ENCODE data around the gene LARGE1.
"Not testable (repeated sequence)": the region's sequence is repeated elsewhere in the genome, so short reads cannot be mapped to it uniquely, and the experiment has no call there.

The LARGE1 gene

DNA sequence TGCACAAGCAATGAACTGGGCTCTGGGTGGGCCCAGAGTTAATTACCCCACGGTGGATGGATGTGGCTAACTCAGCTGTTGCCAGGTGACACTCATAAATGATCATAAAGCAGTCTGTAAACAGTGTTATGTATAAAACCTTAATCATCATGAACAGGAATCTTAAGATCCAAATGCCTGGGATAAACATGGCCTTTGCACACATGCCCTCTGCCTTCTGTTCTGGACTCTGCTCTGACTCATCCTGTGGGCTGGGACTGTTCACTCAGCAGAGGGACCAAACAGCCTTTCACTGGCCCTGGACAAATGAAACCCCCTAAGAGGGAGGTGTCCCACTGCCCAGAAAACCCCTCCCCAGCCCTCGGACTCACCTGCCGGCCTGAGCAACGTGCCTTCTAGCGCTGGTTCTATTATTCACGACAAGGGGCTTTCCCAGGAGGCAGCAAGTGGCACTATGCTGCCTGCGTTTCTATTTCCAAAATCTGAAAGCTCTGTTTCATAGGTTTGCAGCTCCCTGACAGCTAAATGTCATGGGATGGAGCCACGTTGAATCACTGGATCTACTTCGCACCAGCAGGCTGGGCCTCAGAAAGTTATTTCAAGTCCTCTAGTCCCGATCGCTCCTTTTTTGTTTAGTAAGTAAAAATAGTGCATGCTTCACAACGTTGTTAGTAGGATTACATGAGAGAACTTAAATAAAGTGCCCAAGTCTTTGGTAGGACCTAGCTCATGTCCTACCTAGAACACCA lies 53.0 kb downstream of the LARGE1 start:
- Histone ChIP-seq H3K4me1 (ENCODE audit: insufficient read depth, low read length) (no peaks in the 10 kb centered on the region; the same call in 1 of the 2 replicates), H3K9me3 (ENCODE audit: control insufficient read depth, insufficient read depth, low read length) (no peaks in the 10 kb centered on the region; the same call in 1 of the 2 replicates), H3K36me3 (ENCODE audit: insufficient read depth, low read length) (no peaks in the 10 kb centered on the region), H3K9ac (ENCODE audit: low read depth, low read length) (no peak overlapping the region)

DNA sequence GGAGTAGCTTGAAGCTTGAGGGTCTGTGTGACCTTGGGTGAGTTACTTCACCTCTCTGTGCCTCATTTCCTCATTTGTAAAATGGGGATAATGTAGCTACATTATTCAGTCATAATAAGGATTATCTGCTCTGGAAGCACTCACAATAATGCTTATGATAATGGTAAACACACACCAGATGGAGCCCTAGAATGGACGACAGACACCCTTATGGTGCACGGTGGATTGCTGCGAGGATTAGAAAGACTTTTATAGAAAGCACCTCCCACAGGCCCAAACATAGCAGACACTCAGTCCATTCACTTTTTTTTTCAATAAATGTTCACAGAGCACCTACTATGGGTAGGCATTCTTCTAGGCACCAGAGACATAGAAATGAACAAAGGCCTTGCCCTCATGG lies 53.8 kb downstream of the LARGE1 start:
- no peaks in the 10 kb centered on the region; the same call in 1 of the 2 replicates for H3K9me3 ChIP-seq (ENCODE audit: control insufficient read depth, insufficient read depth, low read length)
- no peaks in the 10 kb centered on the region; the same call in 1 of the 2 replicates for H3K4me1 ChIP-seq (ENCODE audit: insufficient read depth, low read length)
- H3K9ac ChIP-seq (ENCODE audit: low read depth, low read length): no peak overlapping the region
- no peaks in the 10 kb centered on the region for H3K36me3 ChIP-seq (ENCODE audit: insufficient read depth, low read length)

DNA sequence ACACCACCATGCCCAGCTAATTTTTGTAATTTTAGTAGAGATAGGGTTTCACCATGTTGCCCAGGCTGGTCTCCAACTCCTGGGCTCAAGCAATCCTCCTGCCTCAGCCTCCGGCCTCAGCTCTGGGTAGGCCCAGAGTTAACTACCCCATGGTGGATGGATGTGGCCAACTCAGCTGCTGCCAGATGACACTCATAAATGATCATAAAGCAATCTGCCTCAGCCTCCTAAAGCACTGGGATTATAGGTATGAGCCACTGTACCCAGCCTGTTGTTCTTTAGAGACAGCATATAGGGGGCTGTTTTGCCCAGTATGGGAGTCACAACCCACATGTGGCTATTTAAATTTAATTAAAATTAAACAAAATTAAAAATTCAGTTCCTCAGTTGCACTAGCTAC lies 54.3 kb downstream of the LARGE1 start:
- Histone ChIP-seq H3K9ac (ENCODE audit: low read depth, low read length) (no peak overlapping the region), H3K36me3 (ENCODE audit: insufficient read depth, low read length) (no peaks in the 10 kb centered on the region), H3K4me1 (ENCODE audit: insufficient read depth, low read length) (peaks cover 2% of the 10 kb centered on the region; the same call in 1 of the 2 replicates)

DNA sequence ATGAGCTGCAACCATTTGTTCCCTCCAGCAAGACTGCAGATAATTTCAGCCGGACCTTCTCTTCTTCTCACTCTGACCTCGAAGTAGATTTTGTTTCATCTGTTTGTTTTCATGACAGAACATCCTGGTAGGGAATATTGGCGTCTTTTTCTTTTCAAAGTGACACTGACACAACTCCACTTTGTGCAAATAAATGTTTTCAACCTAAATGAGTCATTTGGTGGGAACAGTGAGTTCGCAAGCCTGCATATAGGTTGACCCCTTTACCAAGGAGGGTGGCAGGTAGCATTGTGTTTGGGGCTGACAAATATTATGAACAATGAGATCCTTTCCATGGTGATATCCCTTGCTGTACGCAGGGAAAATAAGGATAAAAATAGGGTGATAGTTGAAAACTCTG lies 55.0 kb downstream of the LARGE1 start:
- no peak overlapping the region for H3K9ac ChIP-seq (ENCODE audit: low read depth, low read length)
- no peaks in the 10 kb centered on the region; the same call in 1 of the 2 replicates for H3K9me3 ChIP-seq (ENCODE audit: control insufficient read depth, insufficient read depth, low read length)
- H3K36me3 ChIP-seq (ENCODE audit: insufficient read depth, low read length): no peaks in the 10 kb centered on the region
- H3K4me1 ChIP-seq (ENCODE audit: insufficient read depth, low read length): peaks cover 6% of the 10 kb centered on the region

More for the DNA sequence above, 54.3 kb downstream of the LARGE1 start:
- no peaks in the 10 kb centered on the region; the same call in 1 of the 2 replicates for H3K9me3 ChIP-seq (ENCODE audit: control insufficient read depth, insufficient read depth, low read length)

DNA sequence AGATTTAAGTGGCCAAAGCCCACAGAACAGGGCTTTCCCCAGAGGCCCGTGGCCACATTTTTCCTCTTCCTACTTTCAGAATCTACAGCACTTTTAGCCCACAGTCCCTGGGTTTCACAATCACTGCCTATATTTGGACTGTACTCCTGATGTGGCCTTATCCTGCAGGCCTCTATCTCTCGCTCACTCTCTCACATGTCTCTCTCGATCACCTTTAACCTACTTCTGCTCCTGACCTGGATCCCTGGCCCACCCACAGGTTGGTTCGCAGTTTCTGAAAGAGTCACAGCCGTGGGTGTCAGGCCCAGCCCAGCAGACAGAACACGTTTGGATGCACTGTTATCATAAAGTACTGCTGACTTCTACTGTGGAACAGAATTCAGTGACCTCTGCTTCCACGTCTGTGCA lies 55.5 kb downstream of the LARGE1 start:
- no peaks in the 10 kb centered on the region for H3K36me3 ChIP-seq (ENCODE audit: insufficient read depth, low read length)
- no peak overlapping the region for H3K9ac ChIP-seq (ENCODE audit: low read depth, low read length)
- H3K4me1 ChIP-seq (ENCODE audit: insufficient read depth, low read length): peaks cover 6% of the 10 kb centered on the region
- H3K9me3 ChIP-seq (ENCODE audit: control insufficient read depth, insufficient read depth, low read length): no peaks in the 10 kb centered on the region; the same call in 1 of the 2 replicates

DNA sequence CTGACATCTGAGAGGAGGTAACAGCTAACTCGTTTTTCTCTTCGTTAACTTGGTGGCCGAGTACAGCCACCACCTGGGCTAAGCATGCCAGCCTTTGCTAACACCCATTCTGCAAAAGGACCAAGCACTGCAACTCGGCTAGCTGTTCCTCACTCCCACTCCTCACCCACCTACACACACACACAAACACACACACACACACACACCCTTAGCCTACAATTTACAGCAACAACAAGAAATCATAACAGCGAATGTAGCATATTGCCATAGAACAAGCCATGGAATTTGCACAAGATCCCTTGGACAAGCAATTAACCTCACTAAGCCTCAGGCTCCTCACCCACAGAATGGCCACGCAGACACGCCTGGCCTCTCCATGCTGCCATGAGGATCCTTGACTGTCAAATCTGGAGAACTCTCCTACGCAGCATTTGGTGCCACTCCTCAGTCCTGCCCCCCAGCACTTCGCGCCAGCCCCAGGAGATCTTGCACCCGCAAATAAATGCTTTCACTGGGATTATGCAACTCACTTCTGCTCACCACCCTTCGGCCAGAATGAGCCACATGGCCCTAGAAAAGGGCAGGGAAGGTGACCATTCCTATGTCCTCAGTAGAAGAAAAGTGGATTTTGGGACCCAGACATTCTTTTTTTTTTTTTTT lies 58.9 kb downstream of the LARGE1 start:
- Histone ChIP-seq H3K9me3 (ENCODE audit: control insufficient read depth, insufficient read depth, low read length) (no peaks in the 10 kb centered on the region), H3K4me1 (ENCODE audit: insufficient read depth, low read length) (peaks cover 6% of the 10 kb centered on the region), H3K9ac (ENCODE audit: low read depth, low read length) (no peak overlapping the region)

DNA sequence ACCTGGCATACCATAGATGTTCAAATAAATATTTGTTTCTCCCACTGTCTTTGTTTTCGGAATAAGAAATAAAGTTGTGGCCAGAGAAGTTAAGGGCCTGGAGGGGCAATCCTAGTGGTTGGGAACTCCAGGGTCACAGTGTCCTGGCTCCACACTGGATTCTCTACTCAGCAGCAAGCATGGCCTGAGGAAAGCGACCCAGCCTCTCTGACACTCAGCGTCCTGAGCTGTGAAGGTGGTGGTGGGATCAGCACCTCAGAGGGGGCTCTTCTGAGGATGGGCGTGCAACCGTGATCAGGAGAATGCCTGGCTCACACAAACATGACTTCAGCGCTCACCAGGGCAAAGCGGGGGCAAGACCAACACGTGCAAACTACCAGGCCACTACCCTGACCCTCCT lies 59.9 kb downstream of the LARGE1 start:
- H3K4me1 ChIP-seq (ENCODE audit: insufficient read depth, low read length): peaks cover 6% of the 10 kb centered on the region
- H3K9me3 ChIP-seq (ENCODE audit: control insufficient read depth, insufficient read depth, low read length): no peaks in the 10 kb centered on the region
- H3K36me3 ChIP-seq (ENCODE audit: insufficient read depth, low read length): no peaks in the 10 kb centered on the region; the same call in 1 of the 2 replicates
- no peak overlapping the region for H3K9ac ChIP-seq (ENCODE audit: low read depth, low read length)

More for the DNA sequence above, 58.9 kb downstream of the LARGE1 start:
- H3K36me3 ChIP-seq (ENCODE audit: insufficient read depth, low read length): no peaks in the 10 kb centered on the region; the same call in 1 of the 2 replicates

DNA sequence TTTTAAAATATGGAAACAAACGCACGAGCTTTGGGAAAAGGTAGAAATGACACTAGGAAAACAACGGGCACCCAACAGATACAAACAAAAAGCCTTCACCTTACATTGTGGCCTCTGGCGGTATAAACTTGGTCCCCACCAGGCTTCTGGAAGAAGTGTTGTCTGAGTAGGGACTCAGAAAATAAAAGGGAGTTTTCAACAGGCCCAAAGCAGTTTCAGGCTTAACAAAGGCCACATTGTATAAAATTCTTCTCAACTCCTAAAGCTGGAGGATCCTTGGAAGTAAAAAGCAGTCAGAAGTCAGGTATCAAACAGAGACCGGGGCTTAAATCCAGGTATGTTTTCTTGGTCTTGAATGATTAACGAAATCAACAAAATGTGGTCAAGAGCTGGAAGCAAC lies 61.0 kb downstream of the LARGE1 start:
- Histone ChIP-seq H3K36me3 (ENCODE audit: insufficient read depth, low read length) (no peaks in the 10 kb centered on the region; the same call in 1 of the 2 replicates), H3K4me1 (ENCODE audit: insufficient read depth, low read length) (peaks cover 6% of the 10 kb centered on the region), H3K9ac (ENCODE audit: low read depth, low read length) (no peak overlapping the region), H3K9me3 (ENCODE audit: control insufficient read depth, insufficient read depth, low read length) (no peaks in the 10 kb centered on the region)

DNA sequence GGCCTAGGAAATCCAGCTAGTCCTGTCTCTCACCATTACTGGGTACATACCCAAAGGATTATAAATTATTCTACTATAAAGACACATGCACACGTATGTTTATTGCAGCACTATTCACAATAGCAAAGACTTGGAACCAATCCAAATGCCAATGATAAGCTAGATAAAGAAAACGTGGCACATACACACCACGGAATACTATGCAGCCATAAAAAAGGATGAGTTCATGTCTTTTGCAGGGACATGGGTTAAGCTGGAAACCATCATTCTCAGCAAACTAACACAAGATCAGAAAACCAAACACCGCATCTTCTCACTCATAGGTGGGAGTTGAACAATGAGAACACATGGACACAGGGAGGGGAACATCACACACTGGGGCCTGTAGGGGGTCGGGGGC lies 61.6 kb downstream of the LARGE1 start:
- H3K9me3 ChIP-seq (ENCODE audit: control insufficient read depth, insufficient read depth, low read length); H3K9ac ChIP-seq (ENCODE audit: low read depth, low read length); H3K36me3 ChIP-seq (ENCODE audit: insufficient read depth, low read length); H3K4me1 ChIP-seq (ENCODE audit: insufficient read depth, low read length): not testable (repeated sequence)

DNA sequence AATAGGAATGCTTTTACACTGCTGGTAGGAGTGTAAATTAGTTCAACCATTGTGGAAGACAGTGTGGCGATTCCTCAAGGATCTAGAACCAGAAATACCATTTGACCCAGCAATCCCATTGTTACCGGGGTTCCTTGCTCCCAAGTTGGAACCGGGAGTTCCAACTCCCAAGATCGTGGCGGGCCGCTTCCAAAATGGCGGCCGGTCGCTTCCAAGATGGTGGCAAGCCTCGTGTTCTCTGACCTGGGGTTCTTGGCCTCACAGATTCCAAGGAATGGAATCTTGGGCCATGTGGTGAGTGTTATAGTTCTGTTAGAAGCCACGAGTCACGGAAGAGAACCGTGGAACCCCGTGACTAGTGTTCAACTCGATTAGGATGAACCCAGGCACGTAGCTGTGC lies 62.5 kb downstream of the LARGE1 start:
- H3K4me1 ChIP-seq (ENCODE audit: insufficient read depth, low read length): peaks cover 14% of the 10 kb centered on the region; the same call in 1 of the 2 replicates
- H3K9ac ChIP-seq (ENCODE audit: low read depth, low read length); H3K9me3 ChIP-seq (ENCODE audit: control insufficient read depth, insufficient read depth, low read length); H3K36me3 ChIP-seq (ENCODE audit: insufficient read depth, low read length): not testable (repeated sequence)

DNA sequence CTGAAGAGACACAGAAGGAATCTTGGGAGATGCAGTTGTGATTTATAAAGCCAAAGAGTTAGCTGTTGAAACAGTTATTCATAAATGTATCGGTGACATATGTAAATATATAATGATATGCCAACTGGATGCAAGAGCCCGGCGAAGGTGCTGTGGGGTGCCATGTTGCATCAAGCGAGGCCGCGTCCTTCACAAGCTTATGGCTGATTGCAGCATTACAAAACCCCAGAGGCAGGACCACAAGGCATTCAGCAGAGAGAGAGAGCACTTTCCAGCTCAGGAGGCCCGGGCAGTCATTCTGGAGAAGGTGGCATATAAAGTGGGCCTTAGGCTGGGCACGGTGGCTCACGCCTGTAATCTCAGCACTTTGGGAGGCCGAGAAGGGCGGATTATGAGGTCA lies 65.6 kb downstream of the LARGE1 start:
- no peaks in the 10 kb centered on the region; the same call in 1 of the 2 replicates for H3K36me3 ChIP-seq (ENCODE audit: insufficient read depth, low read length)
- peaks cover 28% of the 10 kb centered on the region for H3K4me1 ChIP-seq (ENCODE audit: insufficient read depth, low read length)
- no peaks in the 10 kb centered on the region for H3K9me3 ChIP-seq (ENCODE audit: control insufficient read depth, insufficient read depth, low read length)
- no peak overlapping the region for H3K9ac ChIP-seq (ENCODE audit: low read depth, low read length)

DNA sequence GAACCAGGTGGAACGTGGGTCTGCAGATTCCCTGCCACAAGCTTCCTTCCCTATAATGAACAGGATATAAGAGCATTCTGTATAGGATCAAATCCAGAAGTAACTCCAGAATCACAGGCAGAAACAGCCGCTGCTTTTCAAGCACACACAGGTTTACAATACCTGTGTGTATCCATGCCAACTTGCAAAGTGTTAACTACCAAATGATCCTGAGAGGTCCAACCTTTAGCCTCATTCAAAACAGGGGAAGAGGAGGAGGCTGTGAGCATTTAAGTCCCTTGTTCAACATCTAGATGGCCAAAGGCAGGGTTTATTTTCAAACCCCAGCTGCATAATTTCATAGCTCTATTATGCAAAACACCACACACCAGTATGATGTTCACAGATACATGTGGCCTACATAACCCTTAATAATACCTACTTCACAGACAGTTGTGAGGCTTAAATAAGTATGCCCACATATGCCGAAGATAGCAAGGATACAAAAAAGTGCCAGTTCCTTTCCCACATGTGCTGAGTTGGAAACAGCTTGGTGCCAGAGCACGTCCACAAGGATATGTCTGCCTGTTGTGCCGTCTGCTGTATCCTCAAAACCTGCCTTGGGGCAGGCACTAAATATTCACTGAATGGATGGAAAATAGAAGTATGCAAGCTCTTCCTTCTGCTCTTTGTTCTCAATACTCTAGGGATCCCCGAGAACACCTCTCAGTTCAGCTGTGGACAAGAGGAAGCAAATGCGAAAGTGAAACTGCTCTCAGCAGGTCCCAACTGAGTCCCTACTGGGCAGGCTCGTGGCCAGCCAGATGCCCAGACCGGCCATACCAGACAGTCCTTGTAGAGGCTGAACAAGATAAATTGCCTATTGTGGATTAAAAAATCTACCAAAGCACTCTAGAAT lies 66.8 kb downstream of the LARGE1 start:
- no peaks in the 10 kb centered on the region for H3K36me3 ChIP-seq (ENCODE audit: insufficient read depth, low read length)
- peaks cover 38% of the 10 kb centered on the region for H3K4me1 ChIP-seq (ENCODE audit: insufficient read depth, low read length)
- no peak overlapping the region for H3K9ac ChIP-seq (ENCODE audit: low read depth, low read length)
- H3K9me3 ChIP-seq (ENCODE audit: control insufficient read depth, insufficient read depth, low read length): no peaks in the 10 kb centered on the region

DNA sequence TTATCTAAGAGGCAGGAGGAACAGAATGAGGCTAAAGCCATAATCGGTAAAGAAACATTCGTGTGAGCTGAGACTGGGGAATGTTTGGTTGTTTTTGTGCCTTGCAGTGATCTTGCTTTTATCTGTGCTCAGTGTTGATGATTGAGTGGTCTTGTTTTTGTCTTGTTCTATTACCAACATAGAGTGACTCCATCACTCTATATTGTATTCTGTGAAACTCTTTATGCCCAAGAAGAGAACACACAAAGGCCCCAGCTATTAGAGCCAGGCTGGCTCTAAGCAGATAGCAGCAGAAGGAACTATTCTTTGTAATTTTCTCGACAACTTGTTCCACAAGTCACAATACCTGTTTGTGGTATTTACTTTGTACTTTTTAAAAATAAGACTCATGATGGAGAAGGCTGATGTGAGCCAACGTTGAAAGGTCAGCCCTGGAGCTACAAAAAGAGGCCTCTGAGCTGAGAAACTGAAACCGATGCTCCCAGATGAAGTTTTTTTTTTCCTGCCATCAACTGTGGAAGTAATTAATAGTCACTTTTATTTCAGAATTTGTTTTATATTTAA lies 68.4 kb downstream of the LARGE1 start:
- Histone ChIP-seq H3K36me3 (ENCODE audit: insufficient read depth, low read length) (no peaks in the 10 kb centered on the region), H3K9ac (ENCODE audit: low read depth, low read length) (no peak overlapping the region), H3K9me3 (ENCODE audit: control insufficient read depth, insufficient read depth, low read length) (no peaks in the 10 kb centered on the region), H3K4me1 (ENCODE audit: insufficient read depth, low read length) (peaks cover 50% of the 10 kb centered on the region)

DNA sequence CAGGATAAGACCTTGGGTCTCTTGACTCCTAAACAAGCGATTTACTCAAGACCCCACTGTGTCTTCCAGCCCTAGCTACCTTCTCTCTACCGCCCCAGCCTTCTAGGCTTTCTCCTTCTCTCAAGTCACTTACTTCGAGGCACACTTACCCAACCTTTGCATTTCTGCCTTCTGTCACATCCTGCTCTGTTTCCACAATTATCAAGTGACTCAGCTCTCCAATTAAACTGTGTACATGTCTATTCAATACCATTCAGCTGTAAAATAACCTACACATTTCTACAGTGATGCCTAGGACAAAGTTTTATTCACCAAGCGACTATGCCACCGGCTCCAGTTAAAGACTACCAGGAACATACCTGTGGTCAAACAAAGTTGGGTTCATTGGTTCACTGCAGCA lies 69.0 kb downstream of the LARGE1 start:
- H3K36me3 ChIP-seq (ENCODE audit: insufficient read depth, low read length): no peaks in the 10 kb centered on the region
- H3K9ac ChIP-seq (ENCODE audit: low read depth, low read length): no peak overlapping the region
- H3K4me1 ChIP-seq (ENCODE audit: insufficient read depth, low read length): peaks cover 50% of the 10 kb centered on the region
- no peaks in the 10 kb centered on the region for H3K9me3 ChIP-seq (ENCODE audit: control insufficient read depth, insufficient read depth, low read length)

Measured in ES-I3 (cell line).